Vagina (tissue), 2 donors: Measurements from ENCODE around the gene RNU6-1.

Source experiments
- POLR2A ChIP-seq, 2 donors: fragments of 450-650 bp; IDR thresholded peaks; one replicate each; pipeline ENCODE4 v1.6.1; 2017; ENCODE audit warnings: antibody characterized with exemption in 2 of 2, mild to moderate bottlenecking in 2 of 2, moderate library complexity in 2 of 2
- POLR2AphosphoS5 ChIP-seq, 2 donors: sonication (generic); formaldehyde crosslinking; IDR thresholded peaks; one replicate each; pipeline ENCODE4 v1.9.0; 2017; ENCODE audit warnings: antibody characterized with exemption in 2 of 2, mild to moderate bottlenecking in 2 of 2, low read depth in 1 of 2; ENCODE audit not compliant: insufficient read depth in 1 of 2
- TF ChIP-seq, protein P1 (sequence below), 3 experiments: fragments of 450-650 bp in 2 of 3; fragments of 200-600 bp in 1 of 3; sonication (generic) in 1 of 3; IDR thresholded peaks; one replicate each; pipeline ENCODE4 v1.5.1; 2017 to 2019; ENCODE audit warnings: antibody characterized with exemption in 3 of 3, mild to moderate bottlenecking in 2 of 3, moderate library complexity in 2 of 3

GRCh38 chr15:67839499-67839928 is 331 bp downstream of the RNU6-1 start:
- TF ChIP-seq, protein P1, sequence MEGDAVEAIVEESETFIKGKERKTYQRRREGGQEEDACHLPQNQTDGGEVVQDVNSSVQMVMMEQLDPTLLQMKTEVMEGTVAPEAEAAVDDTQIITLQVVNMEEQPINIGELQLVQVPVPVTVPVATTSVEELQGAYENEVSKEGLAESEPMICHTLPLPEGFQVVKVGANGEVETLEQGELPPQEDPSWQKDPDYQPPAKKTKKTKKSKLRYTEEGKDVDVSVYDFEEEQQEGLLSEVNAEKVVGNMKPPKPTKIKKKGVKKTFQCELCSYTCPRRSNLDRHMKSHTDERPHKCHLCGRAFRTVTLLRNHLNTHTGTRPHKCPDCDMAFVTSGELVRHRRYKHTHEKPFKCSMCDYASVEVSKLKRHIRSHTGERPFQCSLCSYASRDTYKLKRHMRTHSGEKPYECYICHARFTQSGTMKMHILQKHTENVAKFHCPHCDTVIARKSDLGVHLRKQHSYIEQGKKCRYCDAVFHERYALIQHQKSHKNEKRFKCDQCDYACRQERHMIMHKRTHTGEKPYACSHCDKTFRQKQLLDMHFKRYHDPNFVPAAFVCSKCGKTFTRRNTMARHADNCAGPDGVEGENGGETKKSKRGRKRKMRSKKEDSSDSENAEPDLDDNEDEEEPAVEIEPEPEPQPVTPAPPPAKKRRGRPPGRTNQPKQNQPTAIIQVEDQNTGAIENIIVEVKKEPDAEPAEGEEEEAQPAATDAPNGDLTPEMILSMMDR (IDR thresholded peaks at IDR 0.05) = no peak
- no peak for TF ChIP-seq POLR2AphosphoS5 (IDR thresholded peaks at IDR 0.05; ENCODE audit: insufficient read depth in 1 of 2, low read depth in 1 of 2)
- no peak for TF ChIP-seq POLR2A (IDR thresholded peaks at IDR 0.05)
